H1 (cell line): Measurements from ENCODE around the gene PRKAG1. TPM values are rescaled to one million over a fixed set of nuclear protein-coding genes. Genes with fewer than 3 reads are reported as not detected.

ENCODE experiments used
- CTCF ChIA-PET: fragments of 300-600 bp; sonication (Branson Sonifier 250); formaldehyde crosslinking; loops from one replicate; lab custom pipeline; 2021; ENCODE audit not compliant: partially characterized antibody; lab: Charles Lee
- POLR2A ChIA-PET: fragments of 300-600 bp; sonication (Branson Sonifier 250); formaldehyde crosslinking; loops from one replicate; lab custom pipeline; 2021; ENCODE audit warnings: inconsistent platforms; ENCODE audit not compliant: partially characterized antibody; lab: Charles Lee
- DNase-seq, 2 experiments: peaks; one replicate each; pipeline versions ENCODE4 v3.0.0 to v3.0.0-alpha.2; 2010 to 2022; ENCODE audit warnings: low spot score in 2 of 2, low read depth in 1 of 2, mixed read lengths in 1 of 2
- FAIRE-seq: peaks from 2 replicates; lab custom pipeline; 2011; peaks lifted over from hg19 to GRCh38; lab: Jason Lieb, UNC
- H2AFZ ChIP-seq: 2 replicates; pipeline ENCODE4 v1.8.1; 2012; ENCODE audit warnings: low read length, inconsistent platforms
- H2AK5ac ChIP-seq: 2 replicates; pipeline ENCODE4 v1.6.1; 2013; ENCODE audit warnings: low read depth, low read length
- H2BK120ac ChIP-seq: replicated peaks from 2 replicates; pipeline ENCODE3; 2013; ENCODE audit warnings: low read depth, low read length, inconsistent platforms
- H2BK12ac ChIP-seq: 2 replicates; pipeline ENCODE4 v1.6.1; 2013; ENCODE audit warnings: low read depth, low read length
- H2BK15ac ChIP-seq: 2 replicates; pipeline ENCODE4 v1.6.1; 2013; ENCODE audit warnings: low read length
- H2BK20ac ChIP-seq: 2 replicates; pipeline ENCODE4 v1.6.1; 2013; ENCODE audit warnings: low read length
- H2BK5ac ChIP-seq: 2 replicates; pipeline ENCODE4 v1.6.1; 2013; ENCODE audit warnings: low read depth, low read length
- H3K14ac ChIP-seq: 2 replicates; pipeline ENCODE4 v1.6.1; 2013; ENCODE audit warnings: inconsistent platforms; ENCODE audit not compliant: insufficient read length
- H3K18ac ChIP-seq: 2 replicates; pipeline ENCODE4 v1.6.1; 2013; ENCODE audit warnings: low read length; ENCODE audit errors: extremely low read depth
- H3K23ac ChIP-seq: 2 replicates; pipeline ENCODE4 v1.6.1; 2013; ENCODE audit warnings: inconsistent platforms; ENCODE audit not compliant: insufficient read length
- H3K23me2 ChIP-seq: 2 replicates; pipeline ENCODE4 v1.6.1; 2013; ENCODE audit warnings: low read depth, low read length
- H3K27ac ChIP-seq: 2 replicates; pipeline ENCODE4 v1.6.1; 2011; ENCODE audit warnings: low read depth, low read length, inconsistent platforms
- H3K27me3 ChIP-seq, 4 experiments: replicated peaks in 1 of 4; 1 replicate in 1 of 4; 2 replicates in 3 of 4; pipeline versions ENCODE4 v1.6.1 to v1.8.1; 2011 to 2013; ENCODE audit warnings: low read length in 3 of 4, mild to moderate bottlenecking in 3 of 4, inconsistent platforms in 2 of 4, mixed read lengths in 2 of 4, moderate library complexity in 1 of 4; ENCODE audit not compliant: control insufficient read depth in 3 of 4, insufficient read depth in 3 of 4; ENCODE audit errors: extremely low read depth in 1 of 4
- H3K36me3 ChIP-seq, 4 experiments: 2 replicates each; pipeline versions ENCODE4 v1.6.1 to v1.8.1; 2011 to 2013; ENCODE audit warnings: mild to moderate bottlenecking in 4 of 4, low read length in 3 of 4, moderate library complexity in 2 of 4, control low read depth in 1 of 4, inconsistent platforms in 1 of 4; ENCODE audit not compliant: insufficient read depth in 4 of 4, control insufficient read depth in 2 of 4
- H3K4ac ChIP-seq: replicated peaks from 2 replicates; pipeline ENCODE3; 2013; ENCODE audit warnings: low read length, low read depth, mixed read lengths, inconsistent platforms; ENCODE audit not compliant: insufficient read length
- H3K4me1 ChIP-seq, 4 experiments: replicated peaks in 1 of 4; 1 replicate in 1 of 4; 2 replicates in 3 of 4; pipeline versions ENCODE4 v1.6.1 to v1.8.1; 2011 to 2013; ENCODE audit warnings: low read length in 3 of 4, inconsistent platforms in 2 of 4, mixed read lengths in 1 of 4; ENCODE audit not compliant: insufficient read depth in 4 of 4, control insufficient read depth in 3 of 4
- H3K4me2 ChIP-seq, 2 experiments: 2 replicates each; pipeline versions ENCODE4 v1.6.1 to v1.8.1; 2011 to 2013; ENCODE audit warnings: low read depth in 2 of 2, low read length in 2 of 2, control low read depth in 1 of 2, inconsistent platforms in 1 of 2, mild to moderate bottlenecking in 1 of 2; ENCODE audit not compliant: insufficient read depth in 1 of 2
- H3K4me3 ChIP-seq, 4 experiments: fragments of 200-600, 300-600 bp in 1 of 4; sonication (generic), shearing (Covaris generic), sonication (Bioruptor Twin) in 1 of 4; 2 replicates each; pipeline versions ENCODE4 v1.5.1 to v1.8.1; 2011 to 2016; ENCODE audit warnings: low read length in 4 of 4, low read depth in 3 of 4, control low read depth in 2 of 4, inconsistent platforms in 2 of 4, mild to moderate bottlenecking in 2 of 4, mixed read lengths in 1 of 4, moderate library complexity in 1 of 4; ENCODE audit not compliant: insufficient read depth in 2 of 4; ENCODE audit errors: extremely low read depth in 1 of 4
- H3K56ac ChIP-seq: replicated peaks from 2 replicates; pipeline ENCODE3; 2013; ENCODE audit warnings: low read depth, mild to moderate bottlenecking, mixed read lengths, low read length, inconsistent platforms; ENCODE audit not compliant: insufficient read length
- H3K79me1 ChIP-seq: 2 replicates; pipeline ENCODE4 v1.6.1; 2013; ENCODE audit warnings: low read depth, low read length, control low read depth
- H3K79me2 ChIP-seq, 2 experiments: 2 replicates each; pipeline versions ENCODE4 v1.6.1 to v1.8.1; 2012 to 2013; ENCODE audit warnings: low read length in 2 of 2, mild to moderate bottlenecking in 2 of 2, inconsistent platforms in 1 of 2; ENCODE audit not compliant: insufficient read depth in 2 of 2, control insufficient read depth in 1 of 2
- H3K9ac ChIP-seq, 4 experiments: replicated peaks in 1 of 4; 1 replicate in 1 of 4; 2 replicates in 3 of 4; pipeline versions ENCODE4 v1.6.1 to v1.8.1; 2011 to 2013; ENCODE audit warnings: low read depth in 3 of 4, low read length in 3 of 4, control low read depth in 2 of 4, mild to moderate bottlenecking in 2 of 4, moderate library complexity in 2 of 4, inconsistent platforms in 1 of 4; ENCODE audit errors: extremely low read depth in 1 of 4
- H3K9me3 ChIP-seq, 2 experiments: 2 replicates each; pipeline versions ENCODE4 v1.6.1 to v1.8.1; 2012 to 2013; ENCODE audit warnings: mild to moderate bottlenecking in 2 of 2, moderate library complexity in 2 of 2, control low read depth in 1 of 2, inconsistent platforms in 1 of 2, low read depth in 1 of 2, low read length in 1 of 2, mixed read lengths in 1 of 2; ENCODE audit not compliant: insufficient read depth in 2 of 2
- H4K20me1 ChIP-seq, 2 experiments: replicated peaks in 1 of 2; 2 replicates each; pipeline versions ENCODE3 to v1.8.1; 2011 to 2013; ENCODE audit warnings: inconsistent platforms in 2 of 2, low read length in 2 of 2, mild to moderate bottlenecking in 1 of 2; ENCODE audit not compliant: insufficient read depth in 2 of 2, control insufficient read depth in 1 of 2
- H4K5ac ChIP-seq: 2 replicates; pipeline ENCODE4 v1.6.1; 2013; ENCODE audit warnings: low read length, low read depth, mixed read lengths, inconsistent platforms; ENCODE audit not compliant: insufficient read length
- H4K8ac ChIP-seq: 2 replicates; pipeline ENCODE4 v1.8.0; 2013; ENCODE audit warnings: mild to moderate bottlenecking, moderate library complexity, low read length, inconsistent platforms; ENCODE audit not compliant: insufficient read depth; ENCODE audit errors: extremely low read depth
- H4K91ac ChIP-seq: replicated peaks from 2 replicates; pipeline ENCODE3; 2013; ENCODE audit warnings: low read length, mixed read lengths, inconsistent platforms; ENCODE audit not compliant: insufficient read length
- ASH2L ChIP-seq: fragments of 200-600, 300-600 bp; sonication (generic); IDR thresholded peaks from one replicate; pipeline ENCODE4 v1.7.1; 2017; ENCODE audit warnings: low read length
- ATF3 ChIP-seq: IDR thresholded peaks from 2 replicates; pipeline ENCODE4 v1.6.1; 2011; ENCODE audit warnings: low read depth, mild to moderate bottlenecking, low read length; ENCODE audit not compliant: insufficient read depth
- SP2 ChIP-seq: IDR thresholded peaks from 2 replicates; pipeline ENCODE4 v1.6.1; 2012; ENCODE audit warnings: mild to moderate bottlenecking, low read length, inconsistent platforms
- TEAD4 ChIP-seq: IDR thresholded peaks from 2 replicates; pipeline ENCODE4 v1.6.1; 2012; ENCODE audit warnings: low read depth, low read length, inconsistent platforms, mixed read lengths
- polyA plus RNA-seq, 7 experiments: library from polyadenylated mRNA; depleted of rRNA in 3 of 7; stranded (reverse) in 5 of 7; unstranded in 2 of 7; fragments of >200 nt in 5 of 7; fragments of 200-250 nt in 2 of 7; gene quantifications; 1 replicate in 5 of 7; 2 replicates in 1 of 7; 4 replicates in 1 of 7; pipeline versions ENCODE4 v1.2.1 to v1.2.3, GENCODE V29; 2011 to 2013; ENCODE audit warnings: missing spikeins in 2 of 7, mixed read lengths in 2 of 7
- total RNA-seq: library from RNA; stranded (reverse); fragmentation: NEBNext Ultra II Directional; extraction: Animal tissue kit (Norgen Biotek cat#: 25700); gene quantifications from 2 replicates; pipeline ENCODE4 v1.2.1, GENCODE V29; 2021

Gene PRKAG1
- total and polyA plus RNA-seq, 2 of the 8 experiments (the other 6 are each of a cell fraction or from before 2014, with no cell fraction given) = 38.6 to 57.5 TPM

- CTCF ChIA-PET = interaction anchor here (0.6 to 40.8 kb wide), 6 partner anchors 1 to 357 kb away, joined by 4 to 1336 read pairs (median 110); partner anchors contain the start of genes ARF3, DDN, PRKAG1 and WNT1
Measured at GRCh38 chr12:48990552-48990951, 28.0 kb downstream of the PRKAG1 start.

More at GRCh38 chr12:48990552-48990951, 28.0 kb downstream of the PRKAG1 start:
- Histone ChIP-seq H3K56ac (no peak overlapping the region), H4K20me1 (peaks cover 0 to 4% of the 10 kb centered on the region in 2 experiments), H3K4ac (no peak overlapping the region), H2BK12ac (no peak overlapping the region), H3K27me3 (peaks cover 19 to 55% (median 44%) of the 10 kb centered on the region in 4 experiments), H4K91ac (no peak overlapping the region), H3K36me3 (no peaks in the 10 kb centered on the region), H2AFZ (no peak overlapping the region), H3K14ac (no peak overlapping the region), H2BK20ac (no peak overlapping the region), H2BK5ac (no peak overlapping the region), H3K23me2 (no peaks in the 10 kb centered on the region; the same call in 1 of the 2 replicates), H3K4me2 (no peak overlapping the region), H4K8ac (no peak overlapping the region), H3K18ac (no peak overlapping the region), H2BK15ac (no peak overlapping the region), H3K27ac (no peak overlapping the region), H3K4me1 (peaks cover 2 to 6% (median 4%) of the 10 kb centered on the region in 4 experiments; a peak in 5 of 7 replicates), H3K79me1 (no peaks in the 10 kb centered on the region), H3K23ac (no peak overlapping the region), H3K9me3 (no peaks in the 10 kb centered on the region), H3K9ac (no peak overlapping the region), H2BK120ac (no peak overlapping the region), H3K4me3 (no peak overlapping the region), H3K79me2 (no peaks in the 10 kb centered on the region), H4K5ac (no peak overlapping the region), H2AK5ac (no peak overlapping the region)
- POLR2A ChIA-PET = interaction anchor here (1.0 to 1.4 kb wide), 4 partner anchors 22 to 125 kb away, joined by 3 to 4 read pairs (median 3); partner anchors contain the start of genes ARF3 and RND1
- FAIRE-seq = no peak
- DNase-seq = no peak
- no peak for TF ChIP-seq ASH2L
- TF ChIP-seq ATF3 = no peak
- no peak for TF ChIP-seq TEAD4
- no peak for TF ChIP-seq SP2
